Ishikawa (cell line): ENCODE results near the gene NTM.

Experiments used
- CEBPB ChIP-seq: IDR thresholded peaks from 2 replicates; pipeline ENCODE4 v1.6.1; 2012
- CREB1 ChIP-seq: IDR thresholded peaks from 2 replicates; pipeline ENCODE4 v1.6.1; 2012; ENCODE audit warnings: low read depth
- EGR1 ChIP-seq: IDR thresholded peaks from 2 replicates; pipeline ENCODE4 v1.6.1; 2012
- EP300 ChIP-seq: IDR thresholded peaks from 2 replicates; pipeline ENCODE4 v1.6.1; 2012; ENCODE audit warnings: borderline replicate concordance
- FOXM1 ChIP-seq: IDR thresholded peaks from 2 replicates; pipeline ENCODE4 v1.6.1; 2012; ENCODE audit warnings: low read depth, borderline replicate concordance
- MAX ChIP-seq: IDR thresholded peaks from 2 replicates; pipeline ENCODE4 v1.6.1; 2012
- NFIC ChIP-seq: IDR thresholded peaks from 2 replicates; pipeline ENCODE4 v1.6.1; 2012
- RAD21 ChIP-seq: IDR thresholded peaks from 2 replicates; pipeline ENCODE4 v1.6.1; 2012; ENCODE audit warnings: low read depth
- REST ChIP-seq: IDR thresholded peaks from 2 replicates; pipeline ENCODE4 v1.6.1; 2012; ENCODE audit warnings: low read depth, mild to moderate bottlenecking
- TAF1 ChIP-seq: IDR thresholded peaks from 2 replicates; pipeline ENCODE4 v1.6.1; 2012; ENCODE audit warnings: low read depth, mild to moderate bottlenecking
- TCF12 ChIP-seq: IDR thresholded peaks from 2 replicates; pipeline ENCODE4 v1.6.1; 2012; ENCODE audit warnings: low read depth
- TEAD4 ChIP-seq: IDR thresholded peaks from 2 replicates; pipeline ENCODE4 v1.6.1; 2012
- USF1 ChIP-seq: IDR thresholded peaks from 2 replicates; pipeline ENCODE4 v1.6.1; 2012
- YY1 ChIP-seq: IDR thresholded peaks from 2 replicates; pipeline ENCODE4 v1.6.1; 2012; ENCODE audit warnings: low read depth
- ZBTB7A ChIP-seq: IDR thresholded peaks from 2 replicates; pipeline ENCODE4 v1.6.1; 2012; ENCODE audit warnings: low read depth

The NTM gene

GRCh38 chr11:132263241-132263640, 892.8 kb downstream of the NTM start:
- TF ChIP-seq TCF12 (no peak), TAF1 (no peak), EP300 (no peak), REST (no peak), EGR1 (no peak), CEBPB (no peak), RAD21 (no peak), NFIC (no peak), MAX (no peak), ZBTB7A (no peak), USF1 (no peak), YY1 (no peak), TEAD4 (no peak), FOXM1 (no peak), CREB1 (no peak)

- TF ChIP-seq TAF1, result no peak
- TF ChIP-seq YY1, result no peak
- TF ChIP-seq REST, result no peak
- no peak for TF ChIP-seq USF1
- TF ChIP-seq FOXM1, result no peak
- TF ChIP-seq EGR1, result no peak
- no peak for TF ChIP-seq MAX
- TF ChIP-seq ZBTB7A, result no peak
- TF ChIP-seq CEBPB, result no peak
- TF ChIP-seq TCF12, result no peak
- TF ChIP-seq EP300, result no peak
- no peak for TF ChIP-seq CREB1
- no peak for TF ChIP-seq NFIC
- no peak for TF ChIP-seq TEAD4
- TF ChIP-seq RAD21, result no peak
These were observed 893.5 kb downstream of the NTM start for GRCh38 chr11:132263875-132264274.

GRCh38 chr11:132264616-132265015, 894.2 kb downstream of the NTM start:
- TF ChIP-seq EP300 (no peak), USF1 (no peak), TAF1 (no peak), TEAD4 (no peak), RAD21 (no peak), NFIC (no peak), MAX (no peak), EGR1 (no peak), CREB1 (no peak), YY1 (no peak), ZBTB7A (no peak), TCF12 (no peak), CEBPB (no peak), REST (no peak), FOXM1 (no peak)
